Fibroblast of gingiva (primary cell): Measurements from ENCODE around the gene FOXJ3.

Experiments
- DNase-seq: peaks from one replicate; pipeline ENCODE4 v3.0.0-alpha.2; 2011; ENCODE audit warnings: low read depth

FOXJ3 gene

GRCh38 chr1:42311138-42311537 is 23.9 kb downstream of the FOXJ3 start:
- DNase-seq: no peak

GRCh38 chr1:42306977-42307376 is 28.1 kb downstream of the FOXJ3 start:
- DNase-seq: no peak

- peak; percentile 21 for DNase-seq
These were observed 29.4 kb downstream of the FOXJ3 start for GRCh38 chr1:42305639-42306038.

- DNase-seq: no peak
These were observed 33.0 kb downstream of the FOXJ3 start for GRCh38 chr1:42302034-42302433.

- no peak for DNase-seq
These were observed 36.5 kb downstream of the FOXJ3 start for GRCh38 chr1:42298520-42298919.

- no peak for DNase-seq
These were observed 39.2 kb downstream of the FOXJ3 start for GRCh38 chr1:42295816-42296215.

GRCh38 chr1:42290130-42290529 is 44.9 kb downstream of the FOXJ3 start:
- DNase-seq: no peak

- DNase-seq: no peak
These were observed 46.6 kb downstream of the FOXJ3 start for GRCh38 chr1:42288311-42288985.

GRCh38 chr1:42282867-42283583 is 52.0 kb downstream of the FOXJ3 start:
- DNase-seq: peak; percentile 11

- peak; percentile 90 for DNase-seq
These were observed 52.9 kb downstream of the FOXJ3 start for GRCh38 chr1:42282024-42282579.

GRCh38 chr1:42280821-42281220 is 54.2 kb downstream of the FOXJ3 start:
- no peak for DNase-seq

GRCh38 chr1:42279055-42279454 is 56.0 kb downstream of the FOXJ3 start:
- DNase-seq: no peak

- DNase-seq: no peak
These were observed 62.1 kb downstream of the FOXJ3 start for GRCh38 chr1:42272920-42273319.

GRCh38 chr1:42267904-42268303 is 67.1 kb downstream of the FOXJ3 start:
- peak; percentile 15 for DNase-seq

- no peak for DNase-seq
These were observed 68.5 kb downstream of the FOXJ3 start for GRCh38 chr1:42266253-42267135.

- no peak for DNase-seq
These were observed 70.4 kb downstream of the FOXJ3 start for GRCh38 chr1:42264511-42265190.

- no peak for DNase-seq
These were observed 72.0 kb downstream of the FOXJ3 start for GRCh38 chr1:42263019-42263418.

- DNase-seq: no peak
These were observed 74.5 kb downstream of the FOXJ3 start for GRCh38 chr1:42260376-42261070.

- no peak for DNase-seq
These were observed 75.3 kb downstream of the FOXJ3 start for GRCh38 chr1:42259739-42260064.

- peak; percentile 74 for DNase-seq
These were observed 75.8 kb downstream of the FOXJ3 start for GRCh38 chr1:42259059-42259738.

GRCh38 chr1:42258218-42258617 is 76.8 kb downstream of the FOXJ3 start:
- no peak for DNase-seq
